Activated naive CD4-positive, alpha-beta T cell treated with anti-CD3 and anti-CD28 coated beads, Interleukin-2, amount 10 ng/mL, durations not matched to agents 7 days and 5 days (primary cell): Measurements from ENCODE around the gene TBC1D17.
A peak's percentile ranks its signal among the peaks of the same experiment; 100 is the strongest.

Experiments used
- CTCF ChIA-PET: fragments of 350-600 bp; sonication (Branson Sonifier 250); formaldehyde crosslinking; loops from one replicate; lab custom pipeline; 2021; ENCODE audit warnings: antibody characterized with exemption; lab: Charles Lee
- DNase-seq: peaks from one replicate; pipeline ENCODE4 v3.0.0-alpha.2; 2020
- H3K27ac Mint-ChIP-seq: one replicate; pipeline ENCODE4 v1.8.0; 2021; ENCODE audit warnings: mild to moderate bottlenecking, moderate library complexity, mixed read lengths
- H3K27me3 Mint-ChIP-seq: one replicate; pipeline ENCODE4 v1.8.0; 2021; ENCODE audit warnings: mild to moderate bottlenecking, mixed read lengths
- H3K36me3 Mint-ChIP-seq: one replicate; pipeline ENCODE4 v1.8.0; 2021; ENCODE audit warnings: mixed read lengths
- H3K4me1 Mint-ChIP-seq: one replicate; pipeline ENCODE4 v1.8.0; 2021; ENCODE audit warnings: mixed read lengths
- H3K4me3 Mint-ChIP-seq: one replicate; pipeline ENCODE4 v1.8.0; 2021; ENCODE audit warnings: mild to moderate bottlenecking, moderate library complexity, mixed read lengths
- H3K9me3 Mint-ChIP-seq: one replicate; pipeline ENCODE4 v1.8.0; 2021; ENCODE audit warnings: mixed read lengths

TBC1D17 gene

DNA sequence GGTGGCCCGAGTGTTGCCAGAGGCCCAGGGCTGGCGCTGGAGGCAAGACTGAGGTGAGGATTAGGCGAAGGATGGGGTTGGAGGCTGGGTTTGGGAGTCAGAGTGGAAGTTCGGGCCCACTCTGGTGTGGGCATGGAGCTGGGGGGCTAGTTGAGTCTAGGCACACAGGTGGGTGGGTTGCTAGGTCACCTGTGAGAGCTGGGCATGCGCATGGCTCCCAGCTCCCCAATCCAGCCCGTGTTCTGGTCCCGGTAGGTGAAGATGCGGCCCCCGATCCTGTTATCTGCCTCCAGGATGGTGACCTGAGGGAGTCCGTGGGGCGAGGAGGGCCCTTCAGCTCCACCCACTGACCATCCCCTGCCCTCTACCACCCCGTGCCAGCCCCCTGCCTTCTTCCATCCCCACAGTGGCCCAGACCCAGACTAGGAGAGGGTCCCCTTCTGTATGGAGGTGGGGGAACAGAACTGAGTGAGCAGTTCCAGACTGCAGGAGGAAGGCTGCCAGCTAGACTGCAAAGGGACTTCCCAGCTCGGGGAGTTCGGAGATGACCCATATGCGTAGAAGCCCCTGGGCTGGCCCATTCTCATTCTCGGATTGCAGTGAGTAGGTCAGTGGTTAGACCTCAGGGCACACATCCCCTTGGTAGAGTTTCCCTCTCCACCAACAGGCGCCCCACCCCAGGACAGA lies 17.5 kb downstream of the TBC1D17 start:
- H3K9me3 Mint-ChIP-seq, result no peaks in the 10 kb centered on the region
- DNase-seq, result no peak
- peak overlapping the region; percentile 28 for H3K27ac Mint-ChIP-seq
- peaks cover 38% of the 10 kb centered on the region for H3K4me1 Mint-ChIP-seq
- CTCF ChIA-PET, result interaction anchor here (1.0 to 1.4 kb wide), 3 partner anchors 13 to 26 kb away, joined by 3 to 4 read pairs (median 3); no protein-coding TSS in a partner anchor
- H3K36me3 Mint-ChIP-seq, result no peaks in the 10 kb centered on the region
- no peak overlapping the region for H3K4me3 Mint-ChIP-seq
- H3K27me3 Mint-ChIP-seq, result peaks cover 40% of the 10 kb centered on the region

DNA sequence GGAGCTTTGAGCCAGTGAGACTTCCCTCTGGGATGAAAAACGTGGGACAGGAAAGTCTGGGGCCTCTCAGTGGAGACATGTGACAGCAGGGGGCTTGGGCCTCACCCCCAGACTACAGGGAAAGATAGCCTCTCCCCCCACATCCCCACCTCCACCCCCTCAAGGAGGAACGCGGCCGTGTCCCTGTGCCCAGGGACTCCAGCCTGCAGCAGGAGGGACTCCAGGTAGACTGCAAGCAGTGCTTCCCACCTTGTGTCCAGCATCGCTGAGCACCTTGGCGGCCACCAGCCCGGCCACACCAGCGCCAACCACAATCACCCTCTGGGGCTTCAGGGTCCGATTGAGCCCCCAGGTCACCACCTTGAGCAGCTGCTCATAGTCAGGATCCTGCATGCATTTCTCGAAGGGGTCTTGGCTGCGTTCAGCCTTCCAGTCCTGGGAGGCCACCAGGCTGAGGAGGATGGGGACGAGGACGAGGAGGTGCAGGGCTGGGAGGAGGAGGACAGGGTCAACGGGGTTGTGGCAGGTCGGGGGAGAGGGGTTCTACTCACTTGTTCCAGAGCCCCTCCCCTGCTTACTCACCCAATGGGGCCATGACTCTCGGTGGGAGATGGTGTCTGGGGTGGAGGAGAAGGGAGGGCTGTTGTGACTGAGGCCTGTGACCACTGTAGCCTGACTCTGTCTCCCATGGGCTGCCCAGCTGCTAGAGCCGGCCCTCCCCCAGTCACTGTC lies 18.2 kb downstream of the TBC1D17 start:
- Mint-ChIP-seq H3K4me3 (no peak overlapping the region), H3K9me3 (no peaks in the 10 kb centered on the region), H3K36me3 (no peaks in the 10 kb centered on the region), H3K4me1 (peaks cover 35% of the 10 kb centered on the region), H3K27me3 (peaks cover 33% of the 10 kb centered on the region), H3K27ac (peak overlapping the region; percentile 68)
- DNase-seq, result no peak
- CTCF ChIA-PET, result interaction anchor here (1.0 to 1.1 kb wide), 2 partner anchors 14 to 27 kb away, joined by 3 read pairs; no protein-coding TSS in a partner anchor

DNA sequence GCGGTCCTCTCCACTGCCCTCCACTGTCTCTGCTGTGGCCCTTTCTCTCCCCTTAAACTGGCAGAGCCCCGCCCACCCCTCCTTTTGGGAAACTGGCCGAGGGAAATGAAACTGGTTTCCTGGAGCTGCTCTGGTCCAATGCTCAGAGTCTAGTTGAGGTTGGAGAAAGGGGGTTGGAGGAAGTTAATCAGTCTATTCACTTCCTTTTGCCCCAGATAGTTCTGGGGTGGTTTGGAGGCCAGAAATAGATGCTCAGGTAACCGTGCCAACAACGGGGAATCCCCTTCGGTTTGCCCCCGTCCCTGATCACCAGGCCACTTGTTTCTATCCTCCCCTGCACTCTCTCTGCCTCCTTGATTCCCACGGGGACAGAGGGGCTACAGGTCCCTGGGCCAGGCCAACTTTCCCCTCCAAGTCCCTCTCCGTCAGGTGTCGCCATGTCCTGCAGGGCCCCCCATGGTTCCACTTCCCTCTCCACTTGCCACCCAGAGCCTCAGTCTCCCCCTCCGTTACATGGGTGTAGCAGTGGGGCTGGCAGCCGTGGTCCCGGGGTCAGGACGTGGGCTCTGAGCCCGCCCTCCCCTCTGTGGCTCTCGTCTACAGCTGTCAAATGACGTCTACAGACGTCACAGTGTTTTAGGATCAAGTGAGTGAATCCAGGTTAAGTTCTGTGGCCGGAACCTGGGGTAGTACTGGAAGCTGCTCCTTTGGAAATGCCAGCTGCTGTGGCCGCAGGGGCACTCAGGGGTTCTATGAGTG lies 19.5 kb downstream of the TBC1D17 start, which contains the start of gene IL4I1:
IL4I1 (minus strand) TSS at position 25 of the 759 bp plus-strand sequence. CDS start 727 bp downstream, outside the sequence.
- peaks cover 35% of the 10 kb centered on the region for H3K4me1 Mint-ChIP-seq

DNA sequence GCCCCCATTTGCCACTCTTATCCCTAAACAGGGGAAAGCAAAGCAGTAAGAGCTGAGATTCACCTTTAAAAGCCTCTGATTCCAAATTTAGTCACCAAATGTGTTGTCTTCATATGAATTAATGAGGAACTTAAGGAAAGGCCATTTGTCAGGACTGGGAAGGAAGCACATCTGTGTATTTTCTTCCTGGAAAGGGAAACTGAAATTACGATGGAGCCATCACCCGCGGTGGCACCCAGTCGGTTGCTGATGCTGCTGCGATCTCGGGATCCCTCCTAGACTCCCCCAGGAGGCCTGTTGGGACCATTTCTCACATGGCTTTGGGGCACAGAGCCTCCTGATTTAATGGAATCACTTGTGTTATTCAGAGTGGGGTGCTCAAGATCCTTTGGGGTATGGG lies 26.6 kb downstream of the TBC1D17 start:
- DNase-seq, result no peak
- no peaks in the 10 kb centered on the region for H3K27me3 Mint-ChIP-seq
- H3K36me3 Mint-ChIP-seq, result peaks cover 29% of the 10 kb centered on the region
- CTCF ChIA-PET, result no interaction called here
- peaks cover 15% of the 10 kb centered on the region for H3K4me1 Mint-ChIP-seq
- no peaks in the 10 kb centered on the region for H3K9me3 Mint-ChIP-seq
- no peak overlapping the region for H3K27ac Mint-ChIP-seq
- no peak overlapping the region for H3K4me3 Mint-ChIP-seq

More for the DNA sequence above, 19.5 kb downstream of the TBC1D17 start, which contains the start of gene IL4I1:
- Mint-ChIP-seq H3K4me3 (peak within 1 kb of the TSS; percentile 48), H3K27ac (peak within 1 kb of the TSS; percentile 91), H3K36me3 (no peaks in the 10 kb centered on the region), H3K9me3 (no peaks in the 10 kb centered on the region), H3K27me3 (peaks cover 20% of the 10 kb centered on the region)
- CTCF ChIA-PET, result no interaction called here
- peak; percentile 67 for DNase-seq

DNA sequence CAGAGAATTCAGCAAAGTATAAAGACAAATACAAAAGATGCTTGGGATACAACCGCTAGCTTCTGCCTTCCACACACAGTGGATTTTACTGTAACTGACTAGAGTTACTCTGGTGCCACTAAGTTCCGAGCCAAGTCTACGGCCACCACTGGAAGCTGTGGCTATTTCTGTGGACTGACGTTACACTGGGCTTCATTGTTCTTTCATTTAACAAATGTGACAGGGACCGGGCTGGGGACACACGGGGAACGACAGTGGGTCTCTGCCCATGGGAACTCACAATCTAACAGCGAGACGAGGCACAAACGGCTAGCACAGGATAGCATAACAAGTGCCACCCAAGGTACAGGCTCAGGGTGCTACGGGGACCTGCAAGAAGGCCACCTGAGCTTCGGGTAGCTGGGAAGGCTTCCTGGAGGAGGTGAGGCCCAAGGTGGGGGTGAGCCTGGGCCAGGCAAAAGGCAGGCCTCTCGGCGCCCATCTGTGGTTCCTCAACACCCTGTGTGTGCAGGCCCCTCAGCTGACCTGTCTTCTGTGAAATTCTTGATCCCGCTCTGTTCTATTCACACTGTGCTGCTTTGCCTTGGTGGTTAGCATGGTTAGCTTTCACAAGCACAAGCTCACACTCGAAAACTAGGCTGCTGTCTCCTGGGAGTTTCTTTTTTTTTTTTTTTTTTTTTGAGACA lies 29.5 kb downstream of the TBC1D17 start:
- DNase-seq, result no peak
- H3K27me3 Mint-ChIP-seq, result no peaks in the 10 kb centered on the region
- peaks cover 28% of the 10 kb centered on the region for H3K4me1 Mint-ChIP-seq
- no peak overlapping the region for H3K4me3 Mint-ChIP-seq
- H3K36me3 Mint-ChIP-seq, result peaks cover 43% of the 10 kb centered on the region
- H3K27ac Mint-ChIP-seq, result no peak overlapping the region
- CTCF ChIA-PET, result no interaction called here
- no peaks in the 10 kb centered on the region for H3K9me3 Mint-ChIP-seq

DNA sequence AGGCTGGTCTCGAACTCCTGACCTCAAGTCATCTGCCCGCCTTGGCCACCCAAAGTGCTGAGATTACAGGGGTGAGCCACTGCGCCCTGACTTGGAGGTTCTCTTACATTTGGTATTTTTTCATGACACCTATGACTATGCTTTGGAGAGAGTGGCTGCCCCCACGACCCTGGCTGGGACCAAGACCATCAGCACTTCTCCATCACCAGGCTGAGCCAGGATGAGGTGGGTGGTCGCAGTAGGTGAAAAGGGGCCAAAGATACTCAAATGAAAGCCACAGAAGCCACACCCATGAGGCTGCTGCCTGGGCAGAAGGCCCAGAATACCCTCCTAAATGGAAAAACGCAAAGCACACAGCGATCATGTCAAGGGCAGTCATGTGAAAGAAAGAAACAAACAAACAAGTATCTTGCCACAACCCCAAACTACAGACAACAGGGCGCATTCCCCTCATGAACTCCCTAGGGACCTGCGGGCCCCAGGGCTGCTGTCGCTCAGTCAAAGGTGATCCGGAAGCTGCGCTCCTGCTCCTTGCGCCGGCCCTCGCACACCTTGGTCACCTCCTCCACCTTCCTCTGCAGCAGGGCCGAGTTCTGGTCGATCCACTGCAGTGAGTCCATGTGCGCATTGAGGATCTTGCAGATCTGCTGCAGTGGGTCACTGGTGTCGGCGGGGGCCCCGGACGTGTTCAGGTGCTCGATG lies 30.4 kb downstream of the TBC1D17 start:
- no peaks in the 10 kb centered on the region for H3K9me3 Mint-ChIP-seq
- H3K4me1 Mint-ChIP-seq, result peaks cover 32% of the 10 kb centered on the region
- DNase-seq, result no peak
- no peak overlapping the region for H3K4me3 Mint-ChIP-seq
- H3K36me3 Mint-ChIP-seq, result peaks cover 48% of the 10 kb centered on the region
- H3K27ac Mint-ChIP-seq, result peak overlapping the region; percentile 60
- H3K27me3 Mint-ChIP-seq, result no peaks in the 10 kb centered on the region
- CTCF ChIA-PET, result no interaction called here

DNA sequence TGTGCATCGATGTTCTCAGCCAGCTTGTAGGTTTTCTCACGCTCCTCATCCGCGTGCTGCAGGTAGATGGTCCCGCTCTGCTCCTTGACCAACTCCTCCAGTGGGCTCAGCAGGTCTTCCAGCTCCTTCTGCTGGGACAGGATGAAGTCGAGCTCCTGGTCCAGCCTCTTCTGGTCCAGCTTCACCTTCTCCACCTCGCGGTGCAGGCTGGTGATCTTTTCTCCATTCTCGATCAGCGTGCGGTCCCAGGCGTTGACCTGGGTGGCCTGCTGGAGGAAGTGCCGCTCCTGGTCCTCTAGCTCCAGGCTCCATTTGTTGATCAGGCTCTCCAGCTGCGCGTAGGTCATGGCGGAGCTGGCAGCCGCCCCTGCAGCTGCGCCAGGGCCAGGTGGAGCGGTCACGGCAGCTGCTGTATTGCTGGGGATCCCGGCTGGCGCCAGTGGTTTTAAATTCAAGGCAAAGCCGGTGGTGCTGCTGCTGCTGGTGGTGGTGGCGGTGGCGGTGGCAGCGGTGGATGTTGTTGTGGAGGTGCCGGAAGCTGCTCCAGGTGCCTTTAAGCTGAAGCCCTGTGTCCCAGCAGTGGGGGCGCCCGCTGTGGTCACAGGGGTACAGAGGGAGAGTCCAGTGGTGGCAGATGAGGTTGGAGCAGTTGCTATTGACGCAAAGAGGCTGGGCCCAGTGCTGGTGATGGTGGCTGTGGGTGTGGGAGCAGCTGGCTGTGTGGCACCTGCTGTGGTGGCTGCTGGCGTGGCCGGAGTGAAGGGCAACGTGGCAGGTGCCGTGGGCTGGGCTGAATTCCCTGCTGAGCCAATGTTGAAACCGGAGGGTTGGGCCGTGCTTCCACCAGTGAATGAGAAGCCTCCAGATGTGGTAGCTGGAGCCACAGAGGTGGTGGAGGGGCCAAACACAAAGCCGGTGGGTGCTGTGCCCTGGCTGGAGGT lies 31.2 kb downstream of the TBC1D17 start:
- peak overlapping the region; percentile 30 for H3K27ac Mint-ChIP-seq
- no peaks in the 10 kb centered on the region for H3K9me3 Mint-ChIP-seq
- peaks cover 35% of the 10 kb centered on the region for H3K4me1 Mint-ChIP-seq
- peaks cover 56% of the 10 kb centered on the region for H3K36me3 Mint-ChIP-seq
- no peaks in the 10 kb centered on the region for H3K27me3 Mint-ChIP-seq
- H3K4me3 Mint-ChIP-seq, result no peak overlapping the region
- CTCF ChIA-PET, result interaction anchor here (0.9 kb wide), 1 partner anchor 24 kb away, joined by 3 read pairs; no protein-coding TSS in a partner anchor
- no peak for DNase-seq

DNA sequence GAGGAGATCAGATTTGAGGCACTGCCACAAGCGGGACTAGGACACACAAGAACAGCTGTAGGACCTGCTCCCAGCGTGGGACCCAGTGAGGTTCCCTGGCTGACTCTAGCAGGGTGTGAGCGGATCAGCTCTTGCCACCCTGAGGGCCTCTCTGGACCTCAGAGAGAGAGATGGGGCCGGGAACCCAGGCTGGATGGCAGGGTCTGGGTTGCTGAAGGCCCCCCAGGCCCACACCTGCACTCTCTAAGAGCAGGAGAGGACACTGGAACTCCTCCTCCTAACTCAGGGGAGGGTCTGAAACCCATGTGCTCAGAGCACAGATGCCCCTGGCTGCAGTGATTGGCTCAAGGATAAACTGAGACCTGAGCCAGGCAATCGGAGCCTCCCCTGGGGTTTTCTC lies 32.7 kb downstream of the TBC1D17 start:
- H3K4me3 Mint-ChIP-seq, result no peak overlapping the region
- H3K27me3 Mint-ChIP-seq, result no peaks in the 10 kb centered on the region
- H3K27ac Mint-ChIP-seq, result no peak overlapping the region
- no peaks in the 10 kb centered on the region for H3K9me3 Mint-ChIP-seq
- DNase-seq, result no peak
- CTCF ChIA-PET, result interaction anchor here (0.9 kb wide), 1 partner anchor 23 kb away, joined by 3 read pairs; no protein-coding TSS in a partner anchor
- peaks cover 64% of the 10 kb centered on the region for H3K36me3 Mint-ChIP-seq
- peaks cover 33% of the 10 kb centered on the region for H3K4me1 Mint-ChIP-seq

DNA sequence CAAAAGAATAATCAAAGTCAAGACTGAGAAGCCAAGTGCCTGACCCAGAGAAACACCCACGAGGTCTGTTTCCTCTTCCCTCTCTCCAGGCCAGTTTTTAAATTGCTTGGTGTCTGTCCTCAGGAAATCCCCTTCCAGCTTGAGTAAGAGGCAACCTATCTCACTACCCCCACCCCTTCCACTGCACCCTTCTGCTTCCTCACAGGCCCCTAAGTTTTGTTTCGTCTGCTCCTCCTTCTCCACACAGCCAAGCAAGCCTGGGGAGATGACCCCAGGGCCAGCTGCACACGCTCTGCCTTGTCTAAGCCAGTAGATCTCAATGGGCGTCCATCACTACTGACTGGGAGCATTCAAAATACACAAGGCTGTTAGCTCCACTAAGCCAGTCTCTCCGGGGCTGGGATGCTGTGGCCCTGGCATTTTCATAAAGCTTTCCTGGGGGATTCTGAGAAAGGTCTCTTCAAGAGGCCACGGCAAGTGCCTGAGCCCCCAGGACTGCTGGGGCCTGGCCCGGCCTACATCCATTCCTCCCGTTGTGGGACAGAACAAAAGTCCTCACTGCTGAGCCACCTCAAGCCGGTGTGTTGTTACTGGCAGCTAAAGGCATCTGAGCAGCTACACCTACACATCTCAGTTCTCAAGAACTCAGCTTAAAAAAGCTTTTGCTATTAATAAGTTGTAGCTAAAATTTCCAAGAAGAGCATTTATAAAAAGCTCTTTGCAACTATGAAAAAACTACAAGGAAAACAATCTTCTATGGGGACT lies 34.1 kb downstream of the TBC1D17 start:
- peaks cover 30% of the 10 kb centered on the region for H3K4me1 Mint-ChIP-seq
- peak overlapping the region; percentile 53 for H3K27ac Mint-ChIP-seq
- peaks cover 63% of the 10 kb centered on the region for H3K36me3 Mint-ChIP-seq
- CTCF ChIA-PET, result interaction anchor here (0.8 to 1.8 kb wide), 2 partner anchors 17 kb away, joined by 4 read pairs; no protein-coding TSS in a partner anchor
- no peak overlapping the region for H3K4me3 Mint-ChIP-seq
- no peaks in the 10 kb centered on the region for H3K27me3 Mint-ChIP-seq
- H3K9me3 Mint-ChIP-seq, result no peaks in the 10 kb centered on the region
- no peak for DNase-seq

DNA sequence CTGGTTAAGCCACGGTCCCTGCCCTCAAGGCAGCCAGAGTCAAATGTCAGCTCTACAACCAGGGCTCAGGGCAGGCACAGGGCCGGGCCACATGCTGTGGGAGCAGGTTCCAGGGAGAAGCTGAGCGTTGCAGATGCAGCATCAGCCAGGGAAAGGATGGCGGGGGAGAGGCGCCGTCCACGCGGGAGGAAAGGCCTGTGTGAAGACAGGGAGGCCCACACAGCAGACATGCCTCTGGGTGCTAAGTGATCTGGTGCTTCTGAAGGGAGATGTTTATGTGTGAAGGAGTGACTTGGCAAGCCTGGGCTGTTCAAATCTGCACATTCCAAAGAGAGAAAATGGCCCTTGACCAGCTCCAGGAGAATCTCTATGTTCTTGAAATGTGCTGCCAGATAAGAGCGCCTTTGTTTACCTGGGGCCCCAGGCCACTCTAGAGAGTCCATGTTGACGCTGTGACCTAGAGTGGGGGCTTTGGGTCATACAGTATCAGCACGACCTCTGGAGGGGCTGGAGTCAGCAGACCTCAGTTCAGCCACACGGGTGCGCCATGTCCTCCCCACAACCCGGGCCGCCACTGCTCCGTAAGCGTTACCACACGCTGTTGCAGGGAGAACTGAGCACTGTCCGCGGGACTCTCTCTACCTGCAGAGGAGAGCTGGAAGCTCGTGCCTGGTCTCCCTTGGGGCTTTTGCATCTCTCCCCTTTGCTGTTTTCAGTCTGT lies 35.6 kb downstream of the TBC1D17 start:
- DNase-seq, result no peak
- Mint-ChIP-seq H3K36me3 (peaks cover 62% of the 10 kb centered on the region), H3K4me3 (no peak overlapping the region), H3K27me3 (no peaks in the 10 kb centered on the region), H3K4me1 (peaks cover 26% of the 10 kb centered on the region), H3K27ac (no peak overlapping the region), H3K9me3 (no peaks in the 10 kb centered on the region)
- CTCF ChIA-PET, result no interaction called here

DNA sequence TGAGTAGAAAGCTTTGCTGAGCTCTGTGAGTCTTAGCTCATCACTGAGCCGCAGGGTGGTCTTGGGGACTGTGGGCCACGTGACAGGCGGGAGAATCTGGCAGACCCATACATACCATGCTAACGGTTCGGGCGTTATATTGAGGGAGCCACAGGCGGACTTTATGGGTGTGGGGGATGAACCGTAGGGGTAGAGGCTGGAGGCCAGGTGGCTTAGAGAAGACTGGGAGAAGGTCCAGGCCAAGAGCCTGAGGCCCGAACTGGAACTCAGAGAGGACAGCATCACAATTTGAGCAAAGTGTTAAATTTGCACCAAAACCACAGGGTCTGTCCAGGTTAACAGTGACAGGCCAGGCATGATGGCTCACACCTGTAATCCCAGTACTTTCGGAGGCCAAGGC lies 36.2 kb downstream of the TBC1D17 start:
- H3K4me1 Mint-ChIP-seq, result peaks cover 26% of the 10 kb centered on the region
- no peak overlapping the region for H3K27ac Mint-ChIP-seq
- H3K36me3 Mint-ChIP-seq, result peaks cover 56% of the 10 kb centered on the region
- H3K4me3 Mint-ChIP-seq, result no peak overlapping the region
- H3K27me3 Mint-ChIP-seq, result no peaks in the 10 kb centered on the region
- no peaks in the 10 kb centered on the region for H3K9me3 Mint-ChIP-seq
- CTCF ChIA-PET, result no interaction called here
- DNase-seq, result no peak
